Activated naive CD8-positive, alpha-beta T cell treated with anti-CD3 and anti-CD28 coated beads, Interleukin-2, amount 10 ng/mL, durations not matched to agents 7 days and 5 days (primary cell): ENCODE results near the gene MYO15A. TPM values are rescaled to one million over a fixed set of nuclear protein-coding genes. Genes with fewer than 3 reads are reported as not detected.

Experiments used
- ATAC-seq: fragments of 150-1000 bp; cut with Tn5 transposase; one replicate; pipeline ENCODE4 v1.10.0; 2021; ENCODE audit warnings: low read depth, moderate library complexity
- POLR2A ChIA-PET: fragments of 350-600 bp; sonication (Branson Sonifier 250); formaldehyde crosslinking; loops from one replicate; lab custom pipeline; 2021; ENCODE audit warnings: antibody characterized with exemption; lab: Charles Lee
- DNase-seq: peaks from one replicate; pipeline ENCODE4 v3.0.0; 2021
- H3K27ac Mint-ChIP-seq: one replicate; pipeline ENCODE4 v1.8.0; 2022; ENCODE audit warnings: mild to moderate bottlenecking, mixed read lengths
- H3K27me3 Mint-ChIP-seq: one replicate; pipeline ENCODE4 v1.8.0; 2022; ENCODE audit warnings: mild to moderate bottlenecking, moderate library complexity, mixed read lengths
- H3K36me3 Mint-ChIP-seq: one replicate; pipeline ENCODE4 v1.8.0; 2021; ENCODE audit warnings: mild to moderate bottlenecking, mixed read lengths
- H3K4me1 Mint-ChIP-seq: one replicate; pipeline ENCODE4 v1.8.0; 2021; ENCODE audit warnings: mixed read lengths
- H3K4me3 Mint-ChIP-seq: one replicate; pipeline ENCODE4 v1.8.0; 2022; ENCODE audit warnings: mild to moderate bottlenecking, moderate library complexity, mixed read lengths
- H3K9me3 Mint-ChIP-seq: one replicate; pipeline ENCODE4 v1.8.0; 2021; ENCODE audit warnings: mixed read lengths
- total RNA-seq, 2 experiments: library from RNA; stranded (reverse); gene quantifications; one replicate each; pipeline ENCODE4 v1.2.3, GENCODE V29; 2021

The MYO15A gene
- total RNA-seq, 2 experiments from 2014 or later = 1.0 TPM

GRCh38 chr17:18145811-18146210 is 37.3 kb downstream of the MYO15A start:
- no peak overlapping the region for H3K27ac Mint-ChIP-seq
- POLR2A ChIA-PET = no interaction called here

GRCh38 chr17:18146259-18146658 is 37.7 kb downstream of the MYO15A start:
- H3K9me3 Mint-ChIP-seq = no peaks in the 10 kb centered on the region
- no peak overlapping the region for H3K27ac Mint-ChIP-seq
- peaks cover 2% of the 10 kb centered on the region for H3K27me3 Mint-ChIP-seq
- H3K36me3 Mint-ChIP-seq = no peaks in the 10 kb centered on the region
- H3K4me1 Mint-ChIP-seq = no peaks in the 10 kb centered on the region
- ATAC-seq (no peak), DNase-seq (no peak)
- H3K4me3 Mint-ChIP-seq = no peak overlapping the region
- POLR2A ChIA-PET = interaction anchor here (1.9 kb wide), 1 partner anchor 12 kb away, joined by 6 read pairs; no protein-coding TSS in a partner anchor

More at GRCh38 chr17:18145811-18146210, 37.3 kb downstream of the MYO15A start:
- DNase-seq (no peak), ATAC-seq (no peak)
- H3K4me3 Mint-ChIP-seq = no peak overlapping the region
- H3K9me3 Mint-ChIP-seq = no peaks in the 10 kb centered on the region
- no peaks in the 10 kb centered on the region for H3K36me3 Mint-ChIP-seq
- peaks cover 2% of the 10 kb centered on the region for H3K27me3 Mint-ChIP-seq
- H3K4me1 Mint-ChIP-seq = no peaks in the 10 kb centered on the region

GRCh38 chr17:18146980-18147379 is 38.4 kb downstream of the MYO15A start:
- no peaks in the 10 kb centered on the region for H3K4me1 Mint-ChIP-seq
- peaks cover 2% of the 10 kb centered on the region for H3K27me3 Mint-ChIP-seq
- H3K4me3 Mint-ChIP-seq = no peak overlapping the region
- H3K36me3 Mint-ChIP-seq = no peaks in the 10 kb centered on the region
- DNase-seq = no peak
- no peaks in the 10 kb centered on the region for H3K9me3 Mint-ChIP-seq
- ATAC-seq = no peak
- POLR2A ChIA-PET = interaction anchor here (1.9 kb wide), 1 partner anchor 11 kb away, joined by 6 read pairs; no protein-coding TSS in a partner anchor
- H3K27ac Mint-ChIP-seq = no peak overlapping the region

GRCh38 chr17:18148586-18148985 is 40.0 kb downstream of the MYO15A start:
- no peak for ATAC-seq
- H3K27ac Mint-ChIP-seq = no peak overlapping the region
- no peak overlapping the region for H3K4me3 Mint-ChIP-seq
- H3K9me3 Mint-ChIP-seq = no peaks in the 10 kb centered on the region
- no peak for DNase-seq
- H3K27me3 Mint-ChIP-seq = peaks cover 2% of the 10 kb centered on the region
- no peaks in the 10 kb centered on the region for H3K36me3 Mint-ChIP-seq
- POLR2A ChIA-PET = no interaction called here
- peaks cover 3% of the 10 kb centered on the region for H3K4me1 Mint-ChIP-seq

- POLR2A ChIA-PET = no interaction called here
- DNase-seq (no peak), ATAC-seq (no peak)
- no peaks in the 10 kb centered on the region for H3K27me3 Mint-ChIP-seq
- H3K36me3 Mint-ChIP-seq = no peaks in the 10 kb centered on the region
- peaks cover 9% of the 10 kb centered on the region for H3K4me1 Mint-ChIP-seq
- no peaks in the 10 kb centered on the region for H3K9me3 Mint-ChIP-seq
- H3K4me3 Mint-ChIP-seq = no peak overlapping the region
- H3K27ac Mint-ChIP-seq = no peak overlapping the region
Observed at GRCh38 chr17:18151290-18151689, 42.7 kb downstream of the MYO15A start.

- H3K4me3 Mint-ChIP-seq = no peak overlapping the region
Observed at GRCh38 chr17:18155179-18155578, 46.6 kb downstream of the MYO15A start.

GRCh38 chr17:18156171-18156975 is 47.8 kb downstream of the MYO15A start:
- Mint-ChIP-seq H3K36me3 (peaks cover 1% of the 10 kb centered on the region), H3K27me3 (no peaks in the 10 kb centered on the region), H3K9me3 (no peaks in the 10 kb centered on the region), H3K4me3 (no peak overlapping the region), H3K27ac (peak overlapping the region; percentile 14), H3K4me1 (peaks cover 18% of the 10 kb centered on the region)
- DNase-seq (no peak), ATAC-seq (no peak)
- POLR2A ChIA-PET = no interaction called here

More at GRCh38 chr17:18155179-18155578, 46.6 kb downstream of the MYO15A start:
- H3K27ac Mint-ChIP-seq = no peak overlapping the region
- peaks cover 1% of the 10 kb centered on the region for H3K36me3 Mint-ChIP-seq
- ATAC-seq = no peak
- POLR2A ChIA-PET = no interaction called here
- peaks cover 18% of the 10 kb centered on the region for H3K4me1 Mint-ChIP-seq
- H3K9me3 Mint-ChIP-seq = no peaks in the 10 kb centered on the region
- H3K27me3 Mint-ChIP-seq = no peaks in the 10 kb centered on the region
- DNase-seq = no peak

GRCh38 chr17:18156976-18157280 is 48.4 kb downstream of the MYO15A start:
- H3K9me3 Mint-ChIP-seq = no peaks in the 10 kb centered on the region
- POLR2A ChIA-PET = no interaction called here
- DNase-seq = no peak
- H3K36me3 Mint-ChIP-seq = peaks cover 1% of the 10 kb centered on the region
- H3K4me3 Mint-ChIP-seq = no peak overlapping the region
- no peaks in the 10 kb centered on the region for H3K27me3 Mint-ChIP-seq
- peaks cover 18% of the 10 kb centered on the region for H3K4me1 Mint-ChIP-seq
- no peak for ATAC-seq
- H3K27ac Mint-ChIP-seq = no peak overlapping the region

GRCh38 chr17:18157354-18157985 is 48.9 kb downstream of the MYO15A start:
- ATAC-seq = no peak
- no peaks in the 10 kb centered on the region for H3K9me3 Mint-ChIP-seq
- H3K4me1 Mint-ChIP-seq = peaks cover 18% of the 10 kb centered on the region
- H3K27me3 Mint-ChIP-seq = no peaks in the 10 kb centered on the region
- H3K36me3 Mint-ChIP-seq = peaks cover 1% of the 10 kb centered on the region
- POLR2A ChIA-PET = interaction anchor here (1.0 to 1.8 kb wide), 3 partner anchors 10 to 26 kb away, joined by 3 to 14 read pairs (median 6); partner anchors contain the start of gene ALKBH5
- peak overlapping the region; percentile 93 for H3K27ac Mint-ChIP-seq
- peak overlapping the region; percentile 84 for H3K4me3 Mint-ChIP-seq
- DNase-seq = no peak

- peak; percentile 77 for ATAC-seq
- POLR2A ChIA-PET = interaction anchor here (1.0 to 1.8 kb wide), 3 partner anchors 11 to 25 kb away, joined by 3 to 14 read pairs (median 6); partner anchors contain the start of gene ALKBH5
- peak; percentile 95 for DNase-seq
- peaks cover 1% of the 10 kb centered on the region for H3K36me3 Mint-ChIP-seq
- H3K9me3 Mint-ChIP-seq = no peaks in the 10 kb centered on the region
- H3K27ac Mint-ChIP-seq = peak overlapping the region; percentile 93
- peaks cover 18% of the 10 kb centered on the region for H3K4me1 Mint-ChIP-seq
- H3K27me3 Mint-ChIP-seq = no peaks in the 10 kb centered on the region
- peak overlapping the region; percentile 84 for H3K4me3 Mint-ChIP-seq
Observed at GRCh38 chr17:18158022-18158600, 49.6 kb downstream of the MYO15A start.

- Mint-ChIP-seq H3K4me3 (no peak overlapping the region), H3K27ac (peak overlapping the region; percentile 79), H3K36me3 (peaks cover 1% of the 10 kb centered on the region), H3K27me3 (no peaks in the 10 kb centered on the region), H3K9me3 (no peaks in the 10 kb centered on the region), H3K4me1 (peaks cover 12% of the 10 kb centered on the region)
- no peak for ATAC-seq
- no peak for DNase-seq
- POLR2A ChIA-PET = interaction anchor here (1.8 kb wide), 1 partner anchor 24 kb away, joined by 14 read pairs; the partner anchor contains the start of gene ALKBH5
Observed at GRCh38 chr17:18159551-18160120, 51.1 kb downstream of the MYO15A start.

GRCh38 chr17:18160128-18160856 is 51.7 kb downstream of the MYO15A start:
- ATAC-seq = no peak
- POLR2A ChIA-PET = interaction anchor here (0.5 to 2.0 kb wide), 2 partner anchors 22 to 148 kb away, joined by 5 to 11 read pairs; no protein-coding TSS in a partner anchor
- Mint-ChIP-seq H3K4me3 (no peak overlapping the region), H3K36me3 (peaks cover 1% of the 10 kb centered on the region), H3K9me3 (no peaks in the 10 kb centered on the region), H3K27me3 (no peaks in the 10 kb centered on the region), H3K27ac (peak overlapping the region; percentile 31), H3K4me1 (peaks cover 12% of the 10 kb centered on the region)
- DNase-seq = no peak
